Body of pancreas (tissue), 4 donors: ENCODE results near the gene DLG2. TPM values are rescaled to one million over a fixed set of nuclear protein-coding genes. Genes with fewer than 3 reads are reported as not detected.

Source experiments
- ATAC-seq: fragments of 150-250 bp; one replicate; pipeline ENCODE4 v1.9.1; 2016
- DNase-seq, 4 donors: peaks; one replicate each; pipeline ENCODE4 v3.0.0-alpha.2; 2019
- H3K27ac ChIP-seq, 4 donors: fragments of 200-600 bp; sonication (generic); 1 replicate in 3 of 4; 2 replicates in 1 of 4; pipeline versions ENCODE4 v1.5.1 to v1.6.1; 2016 to 2019; ENCODE audit warnings: mild to moderate bottlenecking in 1 of 4, mixed read lengths in 1 of 4, moderate library complexity in 1 of 4
- H3K27me3 ChIP-seq, 2 donors: fragments of 200-600 bp; sonication (generic); one replicate each; pipeline ENCODE4 v1.6.0; 2016; ENCODE audit warnings: mild to moderate bottlenecking in 1 of 2
- H3K36me3 ChIP-seq, 2 donors: fragments of 200-600 bp; sonication (generic); replicated peaks in 1 of 2; 2 replicates each; pipeline ENCODE4 v1.5.1; 2016; ENCODE audit warnings: low read depth in 2 of 2; ENCODE audit not compliant: insufficient read depth in 1 of 2
- H3K4me1 ChIP-seq: fragments of 200-600 bp; sonication (generic); one replicate; pipeline ENCODE4 v1.6.0; 2016
- H3K4me3 ChIP-seq, 2 donors: fragments of 200-600 bp; sonication (generic); 1 replicate in 1 of 2; 2 replicates in 1 of 2; pipeline ENCODE4 v1.5.1; 2016 to 2019
- H3K9me3 ChIP-seq, 3 donors: fragments of 200-600 bp; sonication (generic); 1 replicate in 2 of 3; 2 replicates in 1 of 3; pipeline ENCODE4 v1.5.1; 2016
- CTCF ChIP-seq, 7 experiments: fragments of 450-650 bp in 4 of 7; fragments of 200-600 bp in 3 of 7; sonication (generic) in 3 of 7; IDR thresholded peaks; one replicate each; pipeline ENCODE4 v1.5.1; 2016 to 2019; ENCODE audit warnings: antibody characterized with exemption in 7 of 7
- POLR2A ChIP-seq, 3 donors: fragments of 450-650 bp; IDR thresholded peaks; one replicate each; pipeline ENCODE4 v1.6.1; 2016; ENCODE audit warnings: antibody characterized with exemption in 3 of 3, mild to moderate bottlenecking in 2 of 3
- WGBS, 2 donors: methylation state at CpG; one replicate each; pipeline ENCODE4 v1.1.5; 2017; 5-methylcytosine and 5-hydroxymethylcytosine counted together
- intact Hi-C: fragments of 100-400 bp; cut with DNase I; formaldehyde crosslinking; loops from one replicate; pipeline ENCODE4 v1.15.1; 2023
- total RNA-seq, 2 donors: library from RNA; depleted of rRNA; stranded (reverse); fragments of >200 nt; gene quantifications; one replicate each; pipeline ENCODE4 v1.1.0, GENCODE V29; 2016

The DLG2 gene
- total RNA-seq, 2 donors from 2014 or later = 6.0 to 13.2 TPM

GRCh38 chr11:85132851-85133585 lies 494.1 kb downstream of the DLG2 start:
- H3K9me3 ChIP-seq = no peaks in the 10 kb centered on the region
- no peaks in the 10 kb centered on the region for H3K36me3 ChIP-seq
- ATAC-seq = no peak
- no peak overlapping the region for H3K4me3 ChIP-seq
- intact Hi-C loops = no loop called here
- no peak overlapping the region for H3K27ac ChIP-seq
- DNase-seq = no peak
- TF ChIP-seq CTCF (IDR thresholded peaks at IDR 0.05) (no peak), POLR2A (IDR thresholded peaks at IDR 0.05) (no peak)
- WGBS, 2 donors = 35 to 48% methylated on average over 15 of the region's 15 CpGs
- no peaks in the 10 kb centered on the region for H3K4me1 ChIP-seq
- H3K27me3 ChIP-seq = no peaks in the 10 kb centered on the region

- Histone ChIP-seq H3K9me3 (no peaks in the 10 kb centered on the region), H3K4me3 (no peak overlapping the region), H3K36me3 (no peaks in the 10 kb centered on the region), H3K27me3 (no peaks in the 10 kb centered on the region), H3K4me1 (peaks cover 3% of the 10 kb centered on the region), H3K27ac (no peak overlapping the region)
- DNase-seq (no peak), ATAC-seq (no peak)
- 51 to 71% methylated on average over 2 of the region's 2 CpGs for WGBS, 2 donors
- intact Hi-C loops = no loop called here
- TF ChIP-seq POLR2A (IDR thresholded peaks at IDR 0.05) (no peak), CTCF (IDR thresholded peaks at IDR 0.05) (no peak)
Measured at GRCh38 chr11:85127349-85127748, 499.8 kb downstream of the DLG2 start.

- no peak for ATAC-seq
- Histone ChIP-seq H3K36me3 (no peaks in the 10 kb centered on the region), H3K27me3 (no peaks in the 10 kb centered on the region), H3K4me3 (no peak overlapping the region), H3K4me1 (peaks cover 3% of the 10 kb centered on the region), H3K9me3 (no peaks in the 10 kb centered on the region), H3K27ac (no peak overlapping the region)
- DNase-seq = no peak
- 14 to 23% methylated on average over 1 of the region's 1 CpG for WGBS, 2 donors
- no peak for TF ChIP-seq CTCF (IDR thresholded peaks at IDR 0.05)
- no peak for TF ChIP-seq POLR2A (IDR thresholded peaks at IDR 0.05)
- intact Hi-C loops = no loop called here
Measured at GRCh38 chr11:85123752-85124231, 503.4 kb downstream of the DLG2 start.

- H3K9me3 ChIP-seq = no peaks in the 10 kb centered on the region
- no peaks in the 10 kb centered on the region for H3K4me1 ChIP-seq
- no peak overlapping the region for H3K27ac ChIP-seq
- WGBS, 2 donors = 40 to 48% methylated on average over 1 of the region's 1 CpG
- TF ChIP-seq CTCF (IDR thresholded peaks at IDR 0.05) = no peak
- no peak for TF ChIP-seq POLR2A (IDR thresholded peaks at IDR 0.05)
- DNase-seq (no peak), ATAC-seq (no peak)
- no peaks in the 10 kb centered on the region for H3K36me3 ChIP-seq
- H3K27me3 ChIP-seq = no peaks in the 10 kb centered on the region
- intact Hi-C loops = no loop called here
- no peak overlapping the region for H3K4me3 ChIP-seq
Measured at GRCh38 chr11:85118151-85118550, 509.0 kb downstream of the DLG2 start.

- no peak for TF ChIP-seq CTCF (IDR thresholded peaks at IDR 0.05)
- TF ChIP-seq POLR2A (IDR thresholded peaks at IDR 0.05) = no peak
- Histone ChIP-seq H3K4me1 (no peaks in the 10 kb centered on the region), H3K27me3 (no peaks in the 10 kb centered on the region), H3K4me3 (no peak overlapping the region), H3K27ac (no peak overlapping the region), H3K9me3 (no peaks in the 10 kb centered on the region), H3K36me3 (no peaks in the 10 kb centered on the region)
- 54 to 62% methylated on average over 2 of the region's 2 CpGs for WGBS, 2 donors
- DNase-seq (no peak), ATAC-seq (no peak)
- intact Hi-C loops = no loop called here
Measured at GRCh38 chr11:85115798-85116197, 511.3 kb downstream of the DLG2 start.
